ENCODE measurements around the gene LHFPL3. TPM values are rescaled to one million over a fixed set of nuclear protein-coding genes. Genes with fewer than 3 reads are reported as not detected.

Gene LHFPL3
- polyA plus RNA-seq, 1 donor from 2014 or later: 5.6 TPM

GRCh38 chr7:104650991-104651640, 322.7 kb downstream of the LHFPL3 start:
- Histone ChIP-seq H3K9me2 (ENCODE audit: insufficient read depth, low read length) (no peaks in the 10 kb centered on the region), H3K27me3 (ENCODE audit: insufficient read depth, low read depth, low read length) (no peaks in the 10 kb centered on the region), H3K36me3 (ENCODE audit: insufficient read depth, low read length) (no peaks in the 10 kb centered on the region), H3K27ac (ENCODE audit: low read length) (no peak overlapping the region), H3K79me2 (replicated peaks; ENCODE audit: insufficient read depth, low read length) (no peaks in the 10 kb centered on the region), H4K20me1 (ENCODE audit: insufficient read depth) (no peaks in the 10 kb centered on the region), H3K9ac (ENCODE audit: low read length) (no peak overlapping the region), H3K4me2 (ENCODE audit: low read length) (no peak overlapping the region), H3K9me3 (ENCODE audit: low read length) (no peaks in the 10 kb centered on the region), H3K4me3 (ENCODE audit: low read length) (no peak overlapping the region), H2AFZ (ENCODE audit: low read depth, low read length) (no peak overlapping the region), H3F3A (ENCODE audit: insufficient read depth, low read length, poor library complexity, severe bottlenecking) (no peaks in the 10 kb centered on the region)
- TF ChIP-seq EZH2 (IDR thresholded peaks at IDR 0.05; ENCODE audit: borderline replicate concordance, insufficient read depth, low read length, poor library complexity, severe bottlenecking) (no peak), SMC3 (conservative IDR thresholded peaks at IDR 0.05; ENCODE audit: poor library complexity) (no peak), TAF1 (IDR thresholded peaks at IDR 0.05; ENCODE audit: low read depth) (no peak), POLR2AphosphoS5 (IDR thresholded peaks at IDR 0.05) (no peak), EP300 (conservative IDR thresholded peaks at IDR 0.05; ENCODE audit: poor library complexity, severe bottlenecking) (no peak)

GRCh38 chr7:104652434-104652833, 324.0 kb downstream of the LHFPL3 start:
- Histone ChIP-seq H3K36me3 (ENCODE audit: insufficient read depth, low read length) (no peaks in the 10 kb centered on the region), H3K79me2 (replicated peaks; ENCODE audit: insufficient read depth, low read length) (no peaks in the 10 kb centered on the region)
- TF ChIP-seq POLR2AphosphoS5 (IDR thresholded peaks at IDR 0.05): no peak
- no peak for TF ChIP-seq REST (IDR thresholded peaks at IDR 0.05; ENCODE audit: borderline replicate concordance)
- TF ChIP-seq SMC3 (conservative IDR thresholded peaks at IDR 0.05; ENCODE audit: poor library complexity): no peak
- TF ChIP-seq MXI1 (conservative IDR thresholded peaks at IDR 0.05; ENCODE audit: poor library complexity, severe bottlenecking): no peak
- TF ChIP-seq TAF1 (IDR thresholded peaks at IDR 0.05; ENCODE audit: low read depth): no peak
- TF ChIP-seq EP300 (conservative IDR thresholded peaks at IDR 0.05; ENCODE audit: poor library complexity, severe bottlenecking): no peak
- no peak for TF ChIP-seq RAD21 (conservative IDR thresholded peaks at IDR 0.05)
- no peak for TF ChIP-seq CTCF (IDR thresholded peaks at IDR 0.05; ENCODE audit: poor library complexity, severe bottlenecking)
- no peak for TF ChIP-seq EZH2 (IDR thresholded peaks at IDR 0.05; ENCODE audit: borderline replicate concordance, insufficient read depth, low read length, poor library complexity, severe bottlenecking)

More at GRCh38 chr7:104652434-104652833, 324.0 kb downstream of the LHFPL3 start:
- Histone ChIP-seq H4K20me1 (ENCODE audit: insufficient read depth) (no peaks in the 10 kb centered on the region), H3K27me3 (ENCODE audit: insufficient read depth, low read depth, low read length) (no peaks in the 10 kb centered on the region), H3K4me2 (ENCODE audit: low read length) (no peak overlapping the region), H3K9me3 (ENCODE audit: low read length) (no peaks in the 10 kb centered on the region), H2AFZ (ENCODE audit: low read depth, low read length) (no peak overlapping the region), H3K4me3 (ENCODE audit: low read length) (no peak overlapping the region), H3K27ac (ENCODE audit: low read length) (no peak overlapping the region), H3K9ac (ENCODE audit: low read length) (no peak overlapping the region), H3K9me2 (ENCODE audit: insufficient read depth, low read length) (no peaks in the 10 kb centered on the region), H3F3A (ENCODE audit: insufficient read depth, low read length, poor library complexity, severe bottlenecking) (no peaks in the 10 kb centered on the region)
